ENCODE measurements around the gene SULT1A3. TPM values are rescaled to one million over a fixed set of nuclear protein-coding genes. Genes with fewer than 3 reads are reported as not detected.

The SULT1A3 gene
- total RNA-seq, 6 donors from 2014 or later = 9.6 to 69.1 (median 20.0) TPM

- H3K4me3 ChIP-seq = no peak overlapping the region
- H3K27me3 ChIP-seq = no peaks in the 10 kb centered on the region
- H3K4me1 ChIP-seq = peaks cover 0 to 16% (median 8%) of the 10 kb centered on the region in 4 donors
- no peaks in the 10 kb centered on the region for H3K9me3 ChIP-seq
- H3K27ac ChIP-seq = no peak overlapping the region
- no peak for TF ChIP-seq POLR2A (IDR thresholded peaks at IDR 0.05)
- TF ChIP-seq, protein P1, sequence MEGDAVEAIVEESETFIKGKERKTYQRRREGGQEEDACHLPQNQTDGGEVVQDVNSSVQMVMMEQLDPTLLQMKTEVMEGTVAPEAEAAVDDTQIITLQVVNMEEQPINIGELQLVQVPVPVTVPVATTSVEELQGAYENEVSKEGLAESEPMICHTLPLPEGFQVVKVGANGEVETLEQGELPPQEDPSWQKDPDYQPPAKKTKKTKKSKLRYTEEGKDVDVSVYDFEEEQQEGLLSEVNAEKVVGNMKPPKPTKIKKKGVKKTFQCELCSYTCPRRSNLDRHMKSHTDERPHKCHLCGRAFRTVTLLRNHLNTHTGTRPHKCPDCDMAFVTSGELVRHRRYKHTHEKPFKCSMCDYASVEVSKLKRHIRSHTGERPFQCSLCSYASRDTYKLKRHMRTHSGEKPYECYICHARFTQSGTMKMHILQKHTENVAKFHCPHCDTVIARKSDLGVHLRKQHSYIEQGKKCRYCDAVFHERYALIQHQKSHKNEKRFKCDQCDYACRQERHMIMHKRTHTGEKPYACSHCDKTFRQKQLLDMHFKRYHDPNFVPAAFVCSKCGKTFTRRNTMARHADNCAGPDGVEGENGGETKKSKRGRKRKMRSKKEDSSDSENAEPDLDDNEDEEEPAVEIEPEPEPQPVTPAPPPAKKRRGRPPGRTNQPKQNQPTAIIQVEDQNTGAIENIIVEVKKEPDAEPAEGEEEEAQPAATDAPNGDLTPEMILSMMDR (IDR thresholded peaks at IDR 0.05) = no peak
- no peak for TF ChIP-seq EP300 (IDR thresholded peaks at IDR 0.05)
- TF ChIP-seq POLR2AphosphoS5 (IDR thresholded peaks at IDR 0.05) = no peak
- 93 to 94% methylated on average over 4 of the region's 4 CpGs for WGBS, 2 donors
- no peaks in the 10 kb centered on the region for H3K36me3 ChIP-seq
- DNase-seq = no peak
- ATAC-seq (ENCODE audit: low FRiP score in 2 of 2) = no peak
These were observed 19.9 kb upstream of the SULT1A3 start for GRCh38 chr16:30179195-30179594.

DNA sequence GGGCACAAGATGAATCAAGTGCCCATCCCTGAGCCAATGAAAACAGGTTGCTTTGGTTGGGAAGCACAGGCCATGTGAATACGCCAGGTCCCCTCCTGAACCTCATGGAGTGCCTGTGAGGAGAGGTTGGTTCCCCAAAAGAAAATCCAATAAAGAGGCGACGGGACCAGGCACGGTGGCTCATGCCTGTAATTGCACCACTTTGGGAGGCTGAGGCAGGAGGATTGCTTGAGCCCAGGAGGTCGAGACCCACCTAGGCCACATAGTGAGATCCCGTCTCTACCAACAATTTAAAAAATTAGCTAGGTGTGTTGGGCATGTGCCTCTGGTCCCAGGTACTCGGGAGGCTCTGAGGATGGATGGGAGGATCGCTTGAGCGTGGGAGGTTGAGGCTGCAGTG, 19.1 kb upstream of the SULT1A3 start:
- Histone ChIP-seq H3K36me3 (no peaks in the 10 kb centered on the region), H3K27me3 (no peaks in the 10 kb centered on the region), H3K27ac (no peak overlapping the region), H3K4me1 (peaks cover 0 to 23% (median 8%) of the 10 kb centered on the region in 4 donors), H3K9me3 (no peaks in the 10 kb centered on the region), H3K4me3 (no peak overlapping the region)
- no peak for DNase-seq
- no peak for ATAC-seq (ENCODE audit: low FRiP score in 2 of 2)
- TF ChIP-seq EP300 (IDR thresholded peaks at IDR 0.05) (no peak), POLR2A (IDR thresholded peaks at IDR 0.05) (no peak), POLR2AphosphoS5 (IDR thresholded peaks at IDR 0.05) (no peak)
- TF ChIP-seq, protein P1 (IDR thresholded peaks at IDR 0.05) = no peak
- WGBS, 2 donors = 87 to 94% methylated on average over 9 of the region's 9 CpGs

GRCh38 chr16:30180741-30181140, 18.3 kb upstream of the SULT1A3 start:
- ATAC-seq (ENCODE audit: low FRiP score in 2 of 2) = no peak

DNA sequence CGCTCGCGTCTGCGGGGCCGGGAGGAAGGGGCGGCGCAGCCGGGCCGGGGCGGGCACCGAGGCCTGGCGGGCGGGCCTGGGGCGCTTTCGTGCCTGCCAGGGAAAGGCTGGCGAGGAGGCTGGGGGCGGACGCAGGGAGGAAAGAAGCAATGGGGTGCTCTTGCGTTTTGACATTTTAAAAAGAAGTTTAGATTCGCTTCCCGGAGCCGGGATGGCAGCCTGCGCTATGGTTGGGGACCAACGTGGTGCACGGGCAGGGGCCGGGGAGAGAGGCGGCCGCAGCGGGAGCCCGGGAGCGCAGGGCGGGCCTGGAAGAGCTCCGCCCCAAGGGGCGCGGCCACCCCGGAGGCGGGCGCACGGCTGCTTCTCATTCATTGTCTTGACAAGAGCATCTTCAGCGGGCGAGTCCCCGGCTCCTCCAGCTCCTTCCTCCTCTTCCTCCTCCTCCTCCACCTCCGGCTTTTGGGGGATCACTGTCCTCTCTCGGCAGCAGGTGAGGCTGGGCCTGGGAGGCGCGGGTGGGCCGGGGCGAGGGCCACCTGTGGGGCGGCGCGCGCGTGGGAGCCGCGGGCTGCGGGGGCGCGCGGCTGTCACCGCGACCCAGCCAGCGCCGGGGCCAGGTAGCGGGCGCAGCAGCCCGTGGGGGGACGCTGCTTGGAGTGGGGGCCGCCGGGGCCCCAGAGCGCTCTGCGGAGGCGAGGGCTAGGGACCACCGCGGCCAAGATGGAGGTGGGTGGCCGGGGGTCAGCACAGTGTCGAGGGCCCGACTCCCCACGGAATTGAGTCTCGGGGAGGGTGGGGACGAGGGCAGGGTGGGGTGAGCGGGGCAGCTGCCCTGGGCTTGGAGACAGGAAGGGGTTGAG, 15.6 kb upstream of the SULT1A3 start, which contains the start of gene CORO1A:
CORO1A (plus strand) TSS at position 370 of the 863 bp plus-strand sequence. CDS start 1,608 bp downstream, outside the sequence.
- Histone ChIP-seq H3K4me3 (peak within 1 kb of the TSS; percentile 42 to 78 (median 64)), H3K27me3 (no peaks in the 10 kb centered on the region), H3K36me3 (peaks cover 0 to 16% (median 5%) of the 10 kb centered on the region in 4 donors), H3K4me1 (peaks cover 5 to 47% (median 25%) of the 10 kb centered on the region in 4 donors), H3K9me3 (no peaks in the 10 kb centered on the region), H3K27ac (peak within 1 kb of the TSS; percentile 76 to 91 (median 88))
- WGBS, 2 donors = 1 to 2% methylated on average over 34 to 63 of the region's 81 CpGs
- TF ChIP-seq POLR2A (IDR thresholded peaks at IDR 0.05) (peak in 2 of 4 donors; percentile 61 to 65), EP300 (IDR thresholded peaks at IDR 0.05) (no peak), POLR2AphosphoS5 (IDR thresholded peaks at IDR 0.05) (peak; percentile 23 to 36)
- peak; percentile 56 to 90 for ATAC-seq (ENCODE audit: low FRiP score in 2 of 2)
- DNase-seq = peak; percentile 91 to 97

More at GRCh38 chr16:30180741-30181140, 18.3 kb upstream of the SULT1A3 start:
- TF ChIP-seq POLR2AphosphoS5 (IDR thresholded peaks at IDR 0.05) (no peak), EP300 (IDR thresholded peaks at IDR 0.05) (no peak), POLR2A (IDR thresholded peaks at IDR 0.05) (no peak)
- TF ChIP-seq, protein P1 (IDR thresholded peaks at IDR 0.05) = no peak
- no peaks in the 10 kb centered on the region for H3K36me3 ChIP-seq
- 90% methylated on average over 3 of the region's 3 CpGs; no CpG with 5 or more reads in 1 of the 2 donors for WGBS, 2 donors
- peaks cover 0 to 26% (median 8%) of the 10 kb centered on the region in 4 donors for H3K4me1 ChIP-seq
- no peaks in the 10 kb centered on the region for H3K9me3 ChIP-seq
- H3K4me3 ChIP-seq = no peak overlapping the region
- DNase-seq = no peak
- H3K27me3 ChIP-seq = no peaks in the 10 kb centered on the region
- H3K27ac ChIP-seq = no peak overlapping the region

All from upper lobe of left lung (tissue), 6 donors.